Transverse colon (tissue), 4 donors: ENCODE results near the gene PLAGL1. TPM values are rescaled to one million over a fixed set of nuclear protein-coding genes. Genes with fewer than 3 reads are reported as not detected.

ENCODE experiments used
- DNase-seq: peaks from one replicate; pipeline ENCODE4 v3.0.0-alpha.2; 2019
- H3K27ac ChIP-seq, 4 donors: fragments of 200-600 bp; sonication (generic); 2 replicates each; pipeline ENCODE4 v1.5.1; 2016 to 2018; ENCODE audit warnings: inconsistent platforms in 4 of 4
- H3K27me3 ChIP-seq: fragments of 200-600 bp; sonication (generic); 2 replicates; pipeline ENCODE4 v1.5.1; 2017; ENCODE audit warnings: inconsistent platforms
- H3K36me3 ChIP-seq, 4 donors: fragments of 200-600 bp; sonication (generic); 2 replicates each; pipeline ENCODE4 v1.5.1; 2017 to 2019; ENCODE audit warnings: inconsistent platforms in 4 of 4
- H3K4me1 ChIP-seq, 4 donors: fragments of 200-600 bp; sonication (generic); 2 replicates each; pipeline ENCODE4 v1.5.1; 2017 to 2020; ENCODE audit warnings: inconsistent platforms in 4 of 4
- H3K4me3 ChIP-seq, 4 donors: fragments of 200-600 bp; sonication (generic); 1 replicate in 1 of 4; 2 replicates in 3 of 4; pipeline versions ENCODE4 v1.5.1 to v1.6.1; 2017 to 2019; ENCODE audit warnings: inconsistent platforms in 4 of 4
- H3K9me3 ChIP-seq, 2 donors: fragments of 200-600 bp; sonication (generic); 2 replicates each; pipeline ENCODE4 v1.5.1; 2017 to 2019; ENCODE audit warnings: inconsistent platforms in 2 of 2
- EP300 ChIP-seq: sonication (generic); formaldehyde crosslinking; IDR thresholded peaks from one replicate; pipeline ENCODE4 v1.6.1; 2017; ENCODE audit warnings: antibody characterized with exemption, low read depth
- POLR2A ChIP-seq: fragments of 450-650 bp; IDR thresholded peaks from one replicate; pipeline ENCODE4 v1.6.1; 2016; ENCODE audit warnings: antibody characterized with exemption, mild to moderate bottlenecking, moderate library complexity
- POLR2AphosphoS5 ChIP-seq, 3 donors: sonication (generic); formaldehyde crosslinking; IDR thresholded peaks; one replicate each; pipeline ENCODE4 v1.6.1; 2016; ENCODE audit warnings: antibody characterized with exemption in 3 of 3
- WGBS, 2 donors: methylation state at CpG; one replicate each; pipeline ENCODE4 v1.1.5; 2018; ENCODE audit warnings: low coverage in 1 of 2; 5-methylcytosine and 5-hydroxymethylcytosine counted together
- in situ Hi-C, 4 donors: fragments of 200-750 bp; cut with MboI; loops; one replicate each; pipeline versions ENCODE4 v1.15.0 to v1.15.1; 2017; ENCODE audit warnings: low sequenced_read_pairs in 3 of 4, low pct_ligation_motif_present in 1 of 4, low pct_unique_long_range_greater_than_20kb in 1 of 4
- intact Hi-C: fragments of 100-400 bp; cut with DNase I; formaldehyde crosslinking; loops from one replicate; pipeline ENCODE4 v1.15.1; 2023; ENCODE audit warnings: low total_unique reads
- total RNA-seq, 4 donors: library from RNA; depleted of rRNA; stranded (reverse); fragments of >200 nt; gene quantifications; one replicate each; pipeline ENCODE4 v1.1.0, GENCODE V29; 2016
- TF ChIP-seq, protein P1 (sequence below), 5 experiments: fragments of 200-600 bp in 3 of 5; fragments of 450-650 bp in 2 of 5; sonication (generic) in 3 of 5; IDR thresholded peaks; 1 replicate in 2 of 5; 2 replicates in 3 of 5; pipeline ENCODE4 v1.5.1; 2016 to 2017; ENCODE audit warnings: antibody characterized with exemption in 5 of 5, inconsistent platforms in 3 of 5, mild to moderate bottlenecking in 2 of 5, moderate library complexity in 1 of 5

PLAGL1 gene
- total RNA-seq, 4 donors from 2014 or later, result 45.3 to 133 (median 50.4) TPM

DNA sequence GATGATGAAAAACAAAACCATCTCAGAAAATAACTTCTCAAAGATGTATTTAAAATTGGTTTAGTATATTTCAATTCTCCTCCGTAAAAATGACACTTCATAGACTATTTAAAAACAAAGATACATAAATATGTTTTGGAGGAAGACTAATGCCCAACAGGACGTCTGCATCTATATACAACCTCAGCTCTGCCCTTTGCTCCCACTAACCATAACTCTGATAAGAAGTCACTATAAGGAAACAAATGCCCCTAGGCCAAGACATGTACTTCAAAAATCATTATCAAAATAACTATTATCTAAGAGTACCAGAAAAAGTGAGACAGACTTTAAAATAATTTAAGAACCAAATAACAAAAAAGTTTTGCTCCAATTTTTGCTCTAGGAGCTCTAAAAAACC, 23.4 kb downstream of the PLAGL1 start:
- TF ChIP-seq POLR2AphosphoS5 (IDR thresholded peaks at IDR 0.05) (no peak), POLR2A (no peak), EP300 (no peak)
- TF ChIP-seq, protein P1, sequence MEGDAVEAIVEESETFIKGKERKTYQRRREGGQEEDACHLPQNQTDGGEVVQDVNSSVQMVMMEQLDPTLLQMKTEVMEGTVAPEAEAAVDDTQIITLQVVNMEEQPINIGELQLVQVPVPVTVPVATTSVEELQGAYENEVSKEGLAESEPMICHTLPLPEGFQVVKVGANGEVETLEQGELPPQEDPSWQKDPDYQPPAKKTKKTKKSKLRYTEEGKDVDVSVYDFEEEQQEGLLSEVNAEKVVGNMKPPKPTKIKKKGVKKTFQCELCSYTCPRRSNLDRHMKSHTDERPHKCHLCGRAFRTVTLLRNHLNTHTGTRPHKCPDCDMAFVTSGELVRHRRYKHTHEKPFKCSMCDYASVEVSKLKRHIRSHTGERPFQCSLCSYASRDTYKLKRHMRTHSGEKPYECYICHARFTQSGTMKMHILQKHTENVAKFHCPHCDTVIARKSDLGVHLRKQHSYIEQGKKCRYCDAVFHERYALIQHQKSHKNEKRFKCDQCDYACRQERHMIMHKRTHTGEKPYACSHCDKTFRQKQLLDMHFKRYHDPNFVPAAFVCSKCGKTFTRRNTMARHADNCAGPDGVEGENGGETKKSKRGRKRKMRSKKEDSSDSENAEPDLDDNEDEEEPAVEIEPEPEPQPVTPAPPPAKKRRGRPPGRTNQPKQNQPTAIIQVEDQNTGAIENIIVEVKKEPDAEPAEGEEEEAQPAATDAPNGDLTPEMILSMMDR (IDR thresholded peaks at IDR 0.05), result no peak
- peaks cover 0 to 3% (median 2%) of the 10 kb centered on the region in 4 donors for H3K4me1 ChIP-seq
- H3K4me3 ChIP-seq, result no peak overlapping the region
- H3K36me3 ChIP-seq, result no peaks in the 10 kb centered on the region
- H3K9me3 ChIP-seq, result no peaks in the 10 kb centered on the region
- intact Hi-C loops, result no loop called here
- H3K27me3 ChIP-seq, result no peaks in the 10 kb centered on the region
- WGBS, 2 donors, result 37 to 51% methylated on average over 2 of the region's 2 CpGs
- in situ Hi-C loops, result no loop called here
- no peak overlapping the region for H3K27ac ChIP-seq
- no peak for DNase-seq

DNA sequence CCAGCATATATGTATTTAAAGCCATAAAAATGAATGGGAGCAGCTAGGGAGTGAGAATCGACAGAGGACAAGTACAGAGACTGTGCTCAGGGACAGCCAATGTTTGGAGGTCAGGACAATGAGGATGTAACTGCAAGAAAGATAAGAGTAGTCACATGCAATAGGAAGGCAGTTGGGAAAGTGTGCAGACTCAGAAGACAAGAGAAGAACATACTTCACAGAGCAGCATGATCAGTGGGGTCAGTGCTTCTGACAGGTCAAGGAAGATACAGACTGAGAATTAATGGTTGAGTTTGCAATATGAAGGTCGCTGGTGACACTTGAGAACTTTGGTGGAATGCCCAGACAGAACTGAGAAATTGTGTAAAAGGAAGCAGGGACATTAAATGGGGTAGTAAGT, 25.1 kb downstream of the PLAGL1 start:
- no peak for DNase-seq
- TF ChIP-seq, protein P1 (IDR thresholded peaks at IDR 0.05), result no peak
- TF ChIP-seq EP300 (no peak), POLR2AphosphoS5 (IDR thresholded peaks at IDR 0.05) (no peak), POLR2A (no peak)
- Histone ChIP-seq H3K36me3 (no peaks in the 10 kb centered on the region), H3K9me3 (no peaks in the 10 kb centered on the region), H3K27me3 (no peaks in the 10 kb centered on the region), H3K4me1 (peaks cover 0 to 3% (median 2%) of the 10 kb centered on the region in 4 donors), H3K4me3 (no peak overlapping the region), H3K27ac (no peak overlapping the region)
- intact Hi-C loops, result no loop called here
- WGBS, 2 donors, result 64 to 65% methylated on average over 2 of the region's 2 CpGs
- in situ Hi-C loops, result no loop called here

DNA sequence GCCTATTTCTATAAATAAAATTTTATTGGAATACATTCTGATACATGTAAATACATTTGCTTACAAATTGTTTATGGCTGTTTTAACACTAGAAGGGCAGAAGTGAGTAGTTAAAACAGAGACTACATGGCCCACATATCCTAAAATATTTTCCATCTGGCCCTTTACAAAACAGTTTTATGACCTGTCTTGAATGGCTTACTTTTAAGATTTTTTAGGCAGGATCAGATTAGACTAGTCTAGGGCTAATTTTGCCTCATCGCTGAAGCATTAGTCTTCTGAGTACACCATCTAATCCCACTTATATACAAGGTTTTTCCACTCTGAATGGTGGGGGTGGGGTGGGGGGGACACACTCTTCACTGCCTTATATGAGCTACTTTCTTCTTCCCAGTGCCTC, 27.1 kb downstream of the PLAGL1 start:
- intact Hi-C loops, result no loop called here
- no peak for TF ChIP-seq EP300
- TF ChIP-seq, protein P1 (IDR thresholded peaks at IDR 0.05), result no peak
- no peak for TF ChIP-seq POLR2A
- TF ChIP-seq POLR2AphosphoS5 (IDR thresholded peaks at IDR 0.05), result no peak
- Histone ChIP-seq H3K9me3 (no peaks in the 10 kb centered on the region), H3K4me3 (no peak overlapping the region), H3K36me3 (no peaks in the 10 kb centered on the region), H3K4me1 (peaks cover 0 to 3% (median 2%) of the 10 kb centered on the region in 4 donors), H3K27ac (no peak overlapping the region), H3K27me3 (no peaks in the 10 kb centered on the region)
- 85% methylated on average over 1 of the region's 1 CpG for WGBS, 2 donors
- in situ Hi-C loops, result no loop called here
- DNase-seq, result no peak

DNA sequence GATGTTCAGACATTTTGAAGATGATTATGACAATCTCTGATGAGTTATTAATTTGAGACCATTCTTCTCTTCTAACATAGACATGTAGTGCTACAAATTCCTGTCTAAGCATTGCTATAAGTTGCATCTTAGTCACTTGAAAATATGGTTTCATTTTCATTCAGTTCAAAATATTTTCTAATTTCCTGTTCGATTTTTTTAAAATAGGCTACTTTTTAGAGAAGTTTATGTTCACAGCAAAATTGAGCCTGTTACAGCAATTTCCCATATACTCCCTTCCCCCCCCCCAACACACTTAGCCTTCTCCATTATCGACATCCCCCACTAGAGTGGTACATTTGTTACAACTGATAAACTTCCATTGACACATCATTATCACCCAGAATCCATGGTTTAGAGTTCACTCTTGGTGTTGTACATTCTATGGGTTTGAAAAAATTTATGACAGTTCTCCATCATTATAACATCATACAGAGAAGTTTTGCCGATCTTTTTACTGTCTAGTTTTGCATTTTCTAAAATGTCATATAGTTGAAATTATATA, 31.2 kb downstream of the PLAGL1 start:
- H3K9me3 ChIP-seq, result no peaks in the 10 kb centered on the region
- peaks cover 0 to 6% (median 0%) of the 10 kb centered on the region in 4 donors for H3K4me1 ChIP-seq
- H3K4me3 ChIP-seq, result no peak overlapping the region
- in situ Hi-C loops, result no loop called here
- TF ChIP-seq POLR2A (no peak), POLR2AphosphoS5 (IDR thresholded peaks at IDR 0.05) (no peak), EP300 (no peak)
- TF ChIP-seq, protein P1 (IDR thresholded peaks at IDR 0.05), result no peak
- no peak overlapping the region for H3K27ac ChIP-seq
- intact Hi-C loops, result no loop called here
- no peaks in the 10 kb centered on the region for H3K27me3 ChIP-seq
- no peak for DNase-seq
- no peaks in the 10 kb centered on the region for H3K36me3 ChIP-seq
- WGBS, 2 donors, result 68 to 86% methylated on average over 3 of the region's 3 CpGs
